Activated naive CD4-positive, alpha-beta T cell treated with anti-CD3 and anti-CD28 coated beads, Interleukin-2, amount 10 ng/mL, durations not matched to agents 7 days and 5 days (primary cell): ENCODE results near the gene NUDT22.
A peak's percentile ranks its signal among the peaks of the same experiment; 100 is the strongest.
"Not testable (repeated sequence)": the region's sequence is repeated elsewhere in the genome, so short reads cannot be mapped to it uniquely, and the experiment has no call there.

Experiments used
- CTCF ChIA-PET: fragments of 350-600 bp; sonication (Branson Sonifier 250); formaldehyde crosslinking; loops from one replicate; lab custom pipeline; 2021; ENCODE audit warnings: antibody characterized with exemption; lab: Charles Lee
- DNase-seq: peaks from one replicate; pipeline ENCODE4 v3.0.0-alpha.2; 2020
- H3K27ac Mint-ChIP-seq: one replicate; pipeline ENCODE4 v1.8.0; 2021; ENCODE audit warnings: mild to moderate bottlenecking, moderate library complexity, mixed read lengths
- H3K27me3 Mint-ChIP-seq: one replicate; pipeline ENCODE4 v1.8.0; 2021; ENCODE audit warnings: mild to moderate bottlenecking, mixed read lengths
- H3K36me3 Mint-ChIP-seq: one replicate; pipeline ENCODE4 v1.8.0; 2021; ENCODE audit warnings: mixed read lengths
- H3K4me1 Mint-ChIP-seq: one replicate; pipeline ENCODE4 v1.8.0; 2021; ENCODE audit warnings: mixed read lengths
- H3K4me3 Mint-ChIP-seq: one replicate; pipeline ENCODE4 v1.8.0; 2021; ENCODE audit warnings: mild to moderate bottlenecking, moderate library complexity, mixed read lengths
- H3K9me3 Mint-ChIP-seq: one replicate; pipeline ENCODE4 v1.8.0; 2021; ENCODE audit warnings: mixed read lengths

NUDT22 gene

GRCh38 chr11:64245797-64246620 lies 19.9 kb downstream of the NUDT22 start:
- peaks cover 9% of the 10 kb centered on the region for H3K27me3 Mint-ChIP-seq
- peak; percentile 72 for DNase-seq
- peak overlapping the region; percentile 92 for H3K4me3 Mint-ChIP-seq
- H3K27ac Mint-ChIP-seq = peak overlapping the region; percentile 87
- peaks cover 11% of the 10 kb centered on the region for H3K36me3 Mint-ChIP-seq
- H3K4me1 Mint-ChIP-seq = peaks cover 50% of the 10 kb centered on the region
- CTCF ChIA-PET = interaction anchor here (0.9 to 3.7 kb wide), 7 partner anchors 10 to 58 kb away, joined by 3 to 25 read pairs (median 6); partner anchors contain the start of genes ESRRA and FERMT3
- no peaks in the 10 kb centered on the region for H3K9me3 Mint-ChIP-seq

GRCh38 chr11:64246621-64246870 lies 20.5 kb downstream of the NUDT22 start:
- DNase-seq, H3K9me3 Mint-ChIP-seq, H3K27ac Mint-ChIP-seq, H3K36me3 Mint-ChIP-seq: not testable (repeated sequence)
- CTCF ChIA-PET = interaction anchor here (0.9 to 3.7 kb wide), 4 partner anchors 12 to 54 kb away, joined by 3 to 25 read pairs (median 8); partner anchors contain the start of gene FERMT3
- Mint-ChIP-seq H3K4me1 (peaks cover 52% of the 10 kb centered on the region), H3K4me3 (peak overlapping the region; percentile 82), H3K27me3 (peaks cover 10% of the 10 kb centered on the region)

- peaks cover 15% of the 10 kb centered on the region for H3K27me3 Mint-ChIP-seq
- peak within 1 kb of the TSS; percentile 87 for H3K27ac Mint-ChIP-seq
- H3K9me3 Mint-ChIP-seq = no peaks in the 10 kb centered on the region
- CTCF ChIA-PET = interaction anchor here (0.9 to 4.3 kb wide), 5 partner anchors 11 to 57 kb away, joined by 3 to 25 read pairs (median 11); partner anchors contain the start of genes ESRRA and FERMT3
- H3K4me1 Mint-ChIP-seq = peaks cover 56% of the 10 kb centered on the region
- DNase-seq = peak; percentile 89
- peak within 1 kb of the TSS; percentile 92 for H3K4me3 Mint-ChIP-seq
- H3K36me3 Mint-ChIP-seq = peaks cover 10% of the 10 kb centered on the region
Observed at GRCh38 chr11:64246871-64247728, 21.0 kb downstream of the NUDT22 start, which contains the start of gene PPP1R14B. TSS of gene PPP1R14B (minus strand) at chr11:64246943. CDS start at chr11:64246673, 270 bp downstream.

DNA sequence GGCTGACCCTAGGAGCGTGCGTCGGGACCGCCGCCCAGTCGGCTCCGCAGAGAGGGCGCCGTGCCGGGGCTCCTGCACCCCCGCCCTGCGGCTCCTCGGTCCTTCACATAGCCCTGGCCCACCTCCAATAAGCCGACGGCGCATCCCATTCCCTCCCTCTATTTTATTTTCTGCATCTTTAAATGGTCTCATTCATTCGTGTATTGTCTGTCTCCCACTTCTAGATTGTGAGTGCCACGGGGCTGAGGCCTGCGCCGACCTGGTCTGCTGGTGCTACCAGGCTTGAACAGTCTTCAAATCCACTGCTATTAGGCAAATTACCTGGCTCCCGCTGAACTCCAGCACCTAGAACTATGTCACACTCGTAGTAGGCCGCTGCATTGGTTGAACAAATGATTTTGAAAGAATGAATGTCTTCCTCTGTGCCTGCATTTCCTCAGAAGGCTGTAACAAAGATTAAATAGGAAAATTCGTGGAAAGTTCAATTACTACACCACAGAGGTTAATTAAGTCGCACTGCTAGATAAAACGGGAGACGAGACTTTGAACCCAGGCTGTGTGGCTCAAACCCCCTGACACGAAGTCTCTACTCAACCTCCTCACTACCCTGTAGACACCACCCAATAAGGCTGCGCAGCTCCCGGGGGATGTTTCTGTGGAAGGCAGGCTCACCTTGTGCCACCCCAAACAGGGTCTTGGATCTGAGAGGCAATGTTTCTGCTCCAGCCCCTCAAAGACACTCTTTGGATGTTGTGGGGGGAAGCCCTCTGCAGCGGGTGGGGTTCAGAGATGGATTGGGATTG lies 21.9 kb downstream of the NUDT22 start:
- Mint-ChIP-seq H3K36me3 (peaks cover 8% of the 10 kb centered on the region), H3K4me3 (peak overlapping the region; percentile 64), H3K4me1 (peaks cover 52% of the 10 kb centered on the region), H3K27ac (no peak overlapping the region), H3K27me3 (peaks cover 18% of the 10 kb centered on the region), H3K9me3 (no peaks in the 10 kb centered on the region)
- CTCF ChIA-PET = interaction anchor here (1.0 to 4.3 kb wide), 3 partner anchors 42 to 56 kb away, joined by 4 to 25 read pairs (median 19); partner anchors contain the start of genes ESRRA and FERMT3
- no peak for DNase-seq

DNA sequence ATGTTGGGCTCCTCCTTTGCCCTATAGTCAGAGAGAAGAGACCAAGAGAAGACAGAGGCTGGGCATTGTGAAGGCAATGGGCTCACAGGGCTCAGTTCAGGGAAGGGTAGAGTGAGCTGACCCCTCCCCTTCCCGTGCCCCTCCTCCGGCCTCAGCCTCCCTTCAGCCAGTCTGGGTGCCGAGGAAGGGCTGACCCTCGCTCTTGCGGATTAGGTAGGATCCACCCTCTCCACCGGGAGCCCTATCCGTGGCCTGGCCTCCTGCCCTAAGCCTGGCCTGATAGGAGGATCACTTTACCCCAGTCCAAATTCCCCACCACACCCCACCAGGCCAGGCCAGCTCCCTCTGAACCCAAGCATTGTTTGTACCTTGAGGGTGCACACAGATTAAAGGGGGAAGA lies 22.5 kb downstream of the NUDT22 start:
- Mint-ChIP-seq H3K4me1 (peaks cover 50% of the 10 kb centered on the region), H3K4me3 (peak overlapping the region; percentile 64), H3K27me3 (peaks cover 18% of the 10 kb centered on the region), H3K27ac (no peak overlapping the region), H3K9me3 (no peaks in the 10 kb centered on the region), H3K36me3 (peaks cover 7% of the 10 kb centered on the region)
- CTCF ChIA-PET = interaction anchor here (1.0 to 4.3 kb wide), 3 partner anchors 44 to 55 kb away, joined by 4 to 19 read pairs (median 12); partner anchors contain the start of gene ESRRA
- DNase-seq = no peak

DNA sequence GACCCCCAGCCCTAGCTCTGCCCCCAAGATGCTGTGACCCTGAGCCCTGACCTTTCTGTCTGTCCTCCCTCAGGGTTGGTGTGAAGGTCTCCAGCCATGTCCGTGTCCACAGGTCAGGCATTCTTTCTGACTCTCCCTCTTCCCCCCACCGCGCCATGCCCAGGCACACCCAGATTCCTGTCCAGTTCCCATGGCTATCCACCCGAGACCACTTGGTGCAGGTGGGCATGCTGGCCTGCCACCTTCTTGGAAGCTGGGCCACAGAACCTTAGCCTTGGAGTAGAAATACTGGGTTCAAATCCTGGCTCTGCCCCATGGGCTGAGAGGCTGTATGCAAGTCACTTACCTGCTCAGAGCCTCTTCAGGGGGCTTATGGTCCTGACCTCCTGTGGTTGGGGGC lies 23.0 kb downstream of the NUDT22 start:
- Mint-ChIP-seq H3K4me3 (no peak overlapping the region), H3K4me1 (peaks cover 50% of the 10 kb centered on the region), H3K27me3 (peaks cover 18% of the 10 kb centered on the region), H3K27ac (no peak overlapping the region), H3K9me3 (no peaks in the 10 kb centered on the region), H3K36me3 (peaks cover 2% of the 10 kb centered on the region)
- no peak for DNase-seq
- CTCF ChIA-PET = interaction anchor here (1.0 to 4.3 kb wide), 7 partner anchors 8 to 495 kb away, joined by 3 to 19 read pairs (median 4); partner anchors contain the start of genes ESRRA, FKBP2 and RASGRP2

DNA sequence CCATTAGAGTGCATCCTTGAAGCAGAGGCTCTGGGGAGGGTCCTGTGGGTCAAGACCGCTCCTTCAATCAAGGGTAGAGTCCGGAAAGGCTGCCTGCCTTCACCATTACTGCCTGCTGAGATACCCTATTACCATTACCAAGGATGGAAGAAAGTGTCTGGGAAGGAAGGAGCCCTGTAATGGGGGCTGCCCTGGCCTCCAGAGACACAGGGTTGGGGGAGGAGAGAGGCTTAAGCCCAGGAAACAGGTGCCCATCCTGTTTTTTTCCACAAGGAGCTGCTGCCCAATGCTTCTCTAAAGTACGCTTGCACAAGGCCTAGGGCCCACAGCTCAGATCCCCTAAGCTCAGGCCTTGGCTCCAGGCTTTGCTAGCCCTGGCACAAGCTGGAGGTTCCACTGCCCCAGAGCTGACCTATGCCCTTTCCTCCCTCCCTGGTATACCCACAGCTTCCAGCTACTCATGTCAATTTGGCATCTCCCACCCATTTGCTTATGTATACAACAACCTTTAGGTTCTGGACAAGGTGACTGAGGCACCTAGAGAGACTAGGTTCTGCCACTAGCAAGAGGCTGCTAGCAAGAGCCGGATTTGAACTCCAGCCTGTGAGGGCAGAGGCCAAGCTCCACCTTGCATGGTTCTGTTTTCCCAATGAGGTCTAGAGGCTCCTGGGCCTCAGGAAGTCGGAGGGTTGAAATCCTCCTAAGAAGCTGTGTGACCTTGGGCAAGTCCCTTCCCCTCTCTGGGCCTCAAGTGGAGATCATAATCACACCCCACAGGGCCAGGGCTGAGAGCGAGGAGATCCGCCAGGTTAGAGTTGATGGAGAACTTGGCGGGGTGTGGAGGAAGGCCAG lies 23.7 kb downstream of the NUDT22 start:
- no peak for DNase-seq
- H3K27me3 Mint-ChIP-seq = peaks cover 18% of the 10 kb centered on the region

DNA sequence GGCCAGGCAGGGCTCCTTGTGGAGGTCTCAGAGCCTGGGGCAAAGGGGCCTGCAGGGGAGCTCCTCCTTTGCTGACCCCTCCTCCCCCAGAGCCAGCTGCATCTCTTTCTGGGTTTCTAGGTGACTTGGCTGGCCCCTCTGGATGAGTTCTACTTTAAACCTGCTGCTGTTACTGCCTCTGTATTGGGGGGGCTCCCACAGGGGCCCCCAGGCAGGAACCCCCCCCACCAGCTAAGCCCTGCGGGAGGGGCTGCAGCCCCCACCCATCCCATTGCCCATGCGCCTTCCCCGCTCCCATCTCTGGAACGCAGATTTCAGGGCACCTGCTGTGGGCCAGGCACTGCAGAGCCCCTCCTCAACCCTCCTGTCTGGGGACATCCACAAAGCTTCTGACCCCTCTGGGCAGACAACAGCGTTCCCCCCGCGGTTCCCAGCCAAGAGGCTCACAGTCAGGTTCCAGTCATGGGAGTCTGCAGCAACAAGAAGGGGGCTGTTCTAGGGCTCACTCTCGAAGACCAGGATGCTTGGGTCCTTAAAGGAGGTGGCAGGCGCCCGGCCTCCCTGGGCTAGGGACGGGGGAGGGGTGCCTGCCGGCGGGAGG lies 24.4 kb downstream of the NUDT22 start:
- no peak overlapping the region for H3K27ac Mint-ChIP-seq

More for the DNA sequence above, 23.7 kb downstream of the NUDT22 start:
- CTCF ChIA-PET = interaction anchor here (0.9 to 4.3 kb wide), 10 partner anchors 9 to 495 kb away, joined by 3 to 31 read pairs (median 4); partner anchors contain the start of genes CCDC88B, ESRRA, FERMT3 and FKBP2
- no peaks in the 10 kb centered on the region for H3K9me3 Mint-ChIP-seq
- no peaks in the 10 kb centered on the region for H3K36me3 Mint-ChIP-seq
- peak overlapping the region; percentile 4 for H3K4me3 Mint-ChIP-seq
- H3K27ac Mint-ChIP-seq = no peak overlapping the region
- H3K4me1 Mint-ChIP-seq = peaks cover 45% of the 10 kb centered on the region

DNA sequence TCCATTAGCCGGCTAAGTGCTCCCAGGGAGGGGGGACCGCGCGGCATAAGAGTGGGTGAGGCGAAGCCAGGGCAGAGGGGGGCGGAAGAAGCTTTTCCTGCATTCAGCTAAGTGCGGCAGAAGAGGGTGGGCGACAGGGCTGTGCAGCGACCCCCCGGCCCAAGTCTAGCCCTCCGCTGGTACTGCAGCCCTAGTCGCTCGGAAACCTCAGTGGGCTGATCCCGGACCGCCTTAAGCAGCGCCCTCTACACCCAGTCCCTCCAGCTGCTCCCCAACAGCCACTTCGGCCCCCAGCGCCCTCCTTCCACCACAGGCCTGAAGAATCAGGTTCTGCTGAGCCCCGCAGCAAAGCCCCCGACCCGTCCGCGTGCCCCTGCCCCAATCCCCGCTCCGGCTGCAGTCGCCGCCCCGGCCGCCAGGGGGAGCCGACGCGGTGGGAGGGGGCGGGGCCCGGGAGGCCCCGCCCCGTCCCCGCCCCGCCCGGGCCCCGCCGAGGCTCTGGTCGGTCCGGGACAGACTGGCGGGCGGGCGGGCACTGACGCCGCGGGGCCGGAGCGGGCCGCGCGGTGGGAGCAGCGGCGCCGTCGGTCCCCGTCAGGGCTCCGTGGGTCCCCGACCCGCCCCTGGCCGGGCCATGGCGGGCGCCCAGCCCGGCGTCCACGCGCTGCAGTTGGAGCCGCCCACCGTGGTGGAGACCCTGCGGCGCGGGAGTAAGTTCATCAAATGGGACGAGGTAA lies 25.1 kb downstream of the NUDT22 start, which contains the start of gene PLCB3:
Gene PLCB3 (plus strand): TSS at position 515 of the 737 bp plus-strand sequence. CDS start 120 bp downstream, at position 635.
- CTCF ChIA-PET = interaction anchor here (1.1 to 4.3 kb wide), 8 partner anchors 10 to 80 kb away, joined by 3 to 31 read pairs (median 12); partner anchors contain the start of genes ESRRA, FERMT3 and FKBP2
- Mint-ChIP-seq H3K9me3 (no peaks in the 10 kb centered on the region), H3K4me1 (peaks cover 35% of the 10 kb centered on the region), H3K4me3 (peak within 1 kb of the TSS; percentile 85), H3K27me3 (peaks cover 18% of the 10 kb centered on the region), H3K36me3 (peaks cover 2% of the 10 kb centered on the region), H3K27ac (peak within 1 kb of the TSS; percentile 60)
- peak; percentile 69 for DNase-seq

More for the DNA sequence above, 24.4 kb downstream of the NUDT22 start:
- Mint-ChIP-seq H3K36me3 (no peaks in the 10 kb centered on the region), H3K4me1 (peaks cover 39% of the 10 kb centered on the region), H3K9me3 (no peaks in the 10 kb centered on the region), H3K27me3 (peaks cover 18% of the 10 kb centered on the region), H3K4me3 (peak overlapping the region; percentile 79)
- no peak for DNase-seq
- CTCF ChIA-PET = interaction anchor here (0.9 to 4.3 kb wide), 11 partner anchors 8 to 494 kb away, joined by 3 to 31 read pairs (median 4); partner anchors contain the start of genes CCDC88B, ESRRA, FERMT3 and FKBP2

DNA sequence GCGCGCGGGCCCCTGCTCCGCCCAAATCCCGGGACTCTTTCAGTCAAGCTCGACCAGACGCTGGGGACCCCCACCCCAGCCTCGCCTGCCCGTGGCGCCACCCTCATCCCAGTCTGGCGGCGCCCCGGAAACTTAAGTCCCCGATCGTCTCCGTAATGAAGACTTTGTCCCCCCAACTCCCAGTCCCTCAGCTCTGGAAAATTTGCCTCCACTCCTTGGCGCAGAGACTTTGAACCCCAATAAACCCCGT lies 25.6 kb downstream of the NUDT22 start:
- Mint-ChIP-seq H3K27ac (no peak overlapping the region), H3K4me1 (peaks cover 35% of the 10 kb centered on the region), H3K27me3 (peaks cover 18% of the 10 kb centered on the region), H3K36me3 (peaks cover 2% of the 10 kb centered on the region), H3K9me3 (no peaks in the 10 kb centered on the region), H3K4me3 (peak overlapping the region; percentile 85)
- DNase-seq = no peak
- CTCF ChIA-PET = interaction anchor here (1.1 to 3.5 kb wide), 6 partner anchors 11 to 80 kb away, joined by 3 to 31 read pairs (median 10); partner anchors contain the start of genes FERMT3 and FKBP2

DNA sequence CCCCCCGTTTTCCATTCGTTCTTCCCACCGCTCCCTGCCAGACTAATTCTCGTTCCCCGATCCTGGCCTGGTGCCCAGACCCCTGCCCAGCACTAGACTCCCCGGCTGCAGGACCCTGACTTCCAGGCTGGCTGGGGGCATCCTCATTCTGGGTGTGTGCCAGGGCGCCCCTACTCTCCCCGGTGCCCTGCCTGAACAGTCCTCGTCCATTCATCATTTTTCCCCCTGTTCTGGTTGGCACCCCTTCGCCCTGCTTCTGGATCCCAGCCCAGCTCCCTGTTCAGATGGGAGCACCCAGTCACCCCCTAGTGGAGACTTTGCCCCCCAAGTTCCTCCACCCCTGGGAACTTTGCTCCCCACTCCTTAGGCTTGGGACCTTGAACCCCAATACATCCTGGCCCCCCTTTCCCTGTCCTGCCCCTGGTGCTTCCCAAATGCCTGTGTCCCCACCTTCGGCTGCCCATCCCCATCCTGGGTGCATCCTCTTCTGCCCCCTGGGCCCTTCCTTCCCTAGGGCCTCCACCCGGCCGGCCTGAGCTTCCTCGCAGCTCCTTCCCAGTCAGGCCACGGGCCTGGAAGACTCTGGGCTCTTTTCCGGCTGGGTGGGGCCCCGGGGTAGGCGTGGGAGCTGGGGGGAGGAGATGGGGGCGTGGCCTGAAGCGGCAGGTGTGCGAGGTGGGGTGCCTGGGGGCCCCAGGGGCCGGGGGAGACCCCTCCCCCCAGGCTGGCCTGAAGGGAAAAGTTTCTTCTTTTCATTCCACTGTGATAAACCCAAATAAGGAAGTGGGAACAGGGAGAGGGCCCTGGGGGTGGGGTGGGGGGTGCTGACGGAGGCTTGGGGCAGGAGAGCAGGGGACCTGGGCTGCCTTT lies 26.2 kb downstream of the NUDT22 start:
- Mint-ChIP-seq H3K4me1 (peaks cover 31% of the 10 kb centered on the region), H3K4me3 (peak overlapping the region; percentile 85), H3K27me3 (peaks cover 18% of the 10 kb centered on the region), H3K36me3 (peaks cover 2% of the 10 kb centered on the region), H3K27ac (no peak overlapping the region), H3K9me3 (no peaks in the 10 kb centered on the region)
- DNase-seq = peak; percentile 60
- CTCF ChIA-PET = interaction anchor here (0.9 to 3.5 kb wide), 7 partner anchors 11 to 79 kb away, joined by 3 to 31 read pairs (median 8); partner anchors contain the start of genes FERMT3 and FKBP2
